Esophagus squamous epithelium (tissue), 4 donors: ENCODE measurements around the gene PDLIM3.

Experiments
- CTCF ChIP-seq, 6 experiments: fragments of 450-650 bp in 4 of 6; fragments of 200-600 bp in 2 of 6; sonication (generic) in 2 of 6; IDR thresholded peaks; one replicate each; pipeline ENCODE4 v1.5.1; 2016 to 2019; ENCODE audit warnings: antibody characterized with exemption in 6 of 6, mild to moderate bottlenecking in 4 of 6, moderate library complexity in 4 of 6
- POLR2A ChIP-seq, 4 donors: fragments of 450-650 bp; IDR thresholded peaks; one replicate each; pipeline ENCODE4 v1.6.1; 2017; ENCODE audit warnings: antibody characterized with exemption in 4 of 4, mild to moderate bottlenecking in 4 of 4, moderate library complexity in 3 of 4

- TF ChIP-seq CTCF (IDR thresholded peaks at IDR 0.05) (no peak), POLR2A (IDR thresholded peaks at IDR 0.05) (no peak)
These were observed 53.9 kb downstream of the PDLIM3 start for GRCh38 chr4:185481401-185481800.
